ENCODE results near the gene DSTYK.

- no peak for TF ChIP-seq CTCF (IDR thresholded peaks at IDR 0.05)
- TF ChIP-seq POLR2A (IDR thresholded peaks at IDR 0.05): no peak
- no peak for TF ChIP-seq POLR2AphosphoS5 (IDR thresholded peaks at IDR 0.05)
- no peak for TF ChIP-seq EP300 (IDR thresholded peaks at IDR 0.05; ENCODE audit: low read depth)
These were observed 5.1 kb upstream of the DSTYK start for GRCh38 chr1:205216588-205216987.
